Kidney (tissue), 14 donors: ENCODE data around the gene ZNF865. TPM values are rescaled to one million over a fixed set of nuclear protein-coding genes. Genes with fewer than 3 reads are reported as not detected.

Experiments used
- DNase-seq, 5 donors: peaks; one replicate each; pipeline ENCODE4 v3.0.0-alpha.2; 2013 to 2020
- FAIRE-seq: peaks from 2 replicates; lab custom pipeline; 2012; peaks lifted over from hg19 to GRCh38; lab: Jason Lieb, UNC
- H3K27ac ChIP-seq, 2 donors: one replicate each; pipeline ENCODE4 v1.7.0; 2013; ENCODE audit warnings: low read depth in 2 of 2, low read length in 2 of 2, inconsistent platforms in 1 of 2
- H3K27me3 ChIP-seq: one replicate; pipeline ENCODE4 v1.7.1; 2013; ENCODE audit warnings: low read length, inconsistent platforms; ENCODE audit not compliant: control insufficient read depth, insufficient read depth
- H3K36me3 ChIP-seq, 3 donors: one replicate each; pipeline versions ENCODE4 v1.7.0 to v1.7.1; 2013; ENCODE audit warnings: low read length in 3 of 3, control low read depth in 1 of 3, inconsistent platforms in 1 of 3; ENCODE audit not compliant: insufficient read depth in 3 of 3, control insufficient read depth in 2 of 3
- H3K4me1 ChIP-seq, 3 donors: one replicate each; pipeline versions ENCODE4 v1.7.0 to v1.7.1; 2013; ENCODE audit warnings: low read length in 3 of 3, inconsistent platforms in 1 of 3, low read depth in 1 of 3; ENCODE audit not compliant: control insufficient read depth in 2 of 3, insufficient read depth in 2 of 3
- H3K4me3 ChIP-seq, 3 donors: one replicate each; pipeline versions ENCODE4 v1.7.0 to v1.8.1; 2013; ENCODE audit warnings: low read length in 3 of 3, control low read depth in 1 of 3, inconsistent platforms in 1 of 3
- H3K9ac ChIP-seq, 3 donors: one replicate each; pipeline versions ENCODE4 v1.7.0 to v1.7.1; 2013; ENCODE audit warnings: low read length in 3 of 3, control low read depth in 1 of 3, inconsistent platforms in 1 of 3
- H3K9me3 ChIP-seq, 3 donors: one replicate each; pipeline versions ENCODE4 v1.7.0 to v1.7.1; 2013; ENCODE audit warnings: low read length in 3 of 3, control low read depth in 1 of 3, inconsistent platforms in 1 of 3; ENCODE audit not compliant: control insufficient read depth in 2 of 3, insufficient read depth in 1 of 3
- intact Hi-C: fragments of 100-400 bp; cut with DNase I; formaldehyde crosslinking; loops from one replicate; pipeline ENCODE4 v1.11.1; 2022
- polyA plus RNA-seq: library from polyadenylated mRNA; stranded (reverse); fragments of 350-450 nt; fragmentation: Illumina TruSeq; extraction: RNeasy Lipid Tissue Mini Kit (QIAGEN cat#74804); gene quantifications from one replicate; pipeline ENCODE4 v1.2.3, GENCODE V29; 2014; ENCODE audit warnings: low read depth, low replicate concordance; ENCODE audit not compliant: insufficient read depth
- total RNA-seq: library from RNA; stranded (reverse); fragmentation: NEBNext Ultra II Directional; extraction: Animal tissue kit (Norgen Biotek cat#: 25700); gene quantifications from one replicate; pipeline ENCODE4 v1.2.1, GENCODE V29; 2021
- TF ChIP-seq, protein P1 (sequence below): IDR thresholded peaks from 3 replicates; pipeline ENCODE4 v1.5.1; 2012; ENCODE audit warnings: mild to moderate bottlenecking, moderate library complexity, borderline replicate concordance; ENCODE audit not compliant: insufficient read depth; ENCODE audit errors: extremely low read depth
- donor health status: control.
- donor health status: control.
- donor health status: control.
- donor health status: control.
- donor health status: control.
- donor health status: DM: yes; HTN: yes; CAD: no.
- donor health status: Normal renal cell carcinoma (clear cell type).

The ZNF865 gene
- total and polyA plus RNA-seq, 2 donors from 2014 or later, result 5.8 to 17.4 TPM

DNA sequence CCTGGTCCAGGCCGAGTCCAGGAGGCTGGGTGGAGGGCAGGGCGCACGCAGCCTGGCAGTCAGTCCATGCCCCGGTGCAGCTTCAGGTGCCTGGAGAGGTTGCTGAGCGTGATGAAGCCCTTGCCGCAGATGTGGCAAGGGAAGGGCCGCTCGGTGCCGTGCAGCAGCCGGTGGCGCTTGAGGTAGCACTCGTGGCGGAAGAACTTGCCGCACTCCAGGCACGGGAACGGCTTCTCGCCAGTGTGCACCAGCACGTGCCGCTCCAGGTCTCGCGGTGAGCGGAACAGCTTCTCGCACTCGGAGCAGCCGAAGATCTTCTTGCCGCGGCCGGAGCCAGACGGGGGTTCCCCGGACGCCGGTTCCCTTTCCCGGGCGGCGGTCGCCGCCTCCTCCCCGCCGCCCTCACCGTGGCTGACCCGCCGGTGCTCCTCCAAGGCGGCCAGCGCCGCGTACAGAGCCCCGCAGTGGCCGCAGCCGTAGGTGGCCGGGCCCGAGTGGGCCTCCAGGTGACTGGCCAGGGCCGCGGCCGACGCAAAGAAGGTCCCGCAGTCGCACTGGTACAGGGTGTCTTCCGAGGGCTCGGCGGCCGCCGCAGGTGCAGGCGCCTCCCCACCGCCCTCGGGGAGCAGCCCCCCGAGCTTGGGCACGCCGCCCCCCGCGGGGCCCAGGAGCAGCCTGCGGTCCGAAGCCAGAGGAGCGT, 12.9 kb upstream of the ZNF865 start:
- TF ChIP-seq, protein P1, sequence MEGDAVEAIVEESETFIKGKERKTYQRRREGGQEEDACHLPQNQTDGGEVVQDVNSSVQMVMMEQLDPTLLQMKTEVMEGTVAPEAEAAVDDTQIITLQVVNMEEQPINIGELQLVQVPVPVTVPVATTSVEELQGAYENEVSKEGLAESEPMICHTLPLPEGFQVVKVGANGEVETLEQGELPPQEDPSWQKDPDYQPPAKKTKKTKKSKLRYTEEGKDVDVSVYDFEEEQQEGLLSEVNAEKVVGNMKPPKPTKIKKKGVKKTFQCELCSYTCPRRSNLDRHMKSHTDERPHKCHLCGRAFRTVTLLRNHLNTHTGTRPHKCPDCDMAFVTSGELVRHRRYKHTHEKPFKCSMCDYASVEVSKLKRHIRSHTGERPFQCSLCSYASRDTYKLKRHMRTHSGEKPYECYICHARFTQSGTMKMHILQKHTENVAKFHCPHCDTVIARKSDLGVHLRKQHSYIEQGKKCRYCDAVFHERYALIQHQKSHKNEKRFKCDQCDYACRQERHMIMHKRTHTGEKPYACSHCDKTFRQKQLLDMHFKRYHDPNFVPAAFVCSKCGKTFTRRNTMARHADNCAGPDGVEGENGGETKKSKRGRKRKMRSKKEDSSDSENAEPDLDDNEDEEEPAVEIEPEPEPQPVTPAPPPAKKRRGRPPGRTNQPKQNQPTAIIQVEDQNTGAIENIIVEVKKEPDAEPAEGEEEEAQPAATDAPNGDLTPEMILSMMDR, result no peak
- H3K9ac ChIP-seq, result no peak overlapping the region
- FAIRE-seq, result no peak
- DNase-seq, result no peak
- H3K36me3 ChIP-seq, result peaks cover 0 to 10% (median 3%) of the 10 kb centered on the region in 3 donors
- H3K9me3 ChIP-seq, result no peaks in the 10 kb centered on the region
- H3K27me3 ChIP-seq, result no peaks in the 10 kb centered on the region
- H3K4me3 ChIP-seq, result no peak overlapping the region
- no peaks in the 10 kb centered on the region for H3K4me1 ChIP-seq
- intact Hi-C loops, result no loop called here
- H3K27ac ChIP-seq, result no peak overlapping the region

DNA sequence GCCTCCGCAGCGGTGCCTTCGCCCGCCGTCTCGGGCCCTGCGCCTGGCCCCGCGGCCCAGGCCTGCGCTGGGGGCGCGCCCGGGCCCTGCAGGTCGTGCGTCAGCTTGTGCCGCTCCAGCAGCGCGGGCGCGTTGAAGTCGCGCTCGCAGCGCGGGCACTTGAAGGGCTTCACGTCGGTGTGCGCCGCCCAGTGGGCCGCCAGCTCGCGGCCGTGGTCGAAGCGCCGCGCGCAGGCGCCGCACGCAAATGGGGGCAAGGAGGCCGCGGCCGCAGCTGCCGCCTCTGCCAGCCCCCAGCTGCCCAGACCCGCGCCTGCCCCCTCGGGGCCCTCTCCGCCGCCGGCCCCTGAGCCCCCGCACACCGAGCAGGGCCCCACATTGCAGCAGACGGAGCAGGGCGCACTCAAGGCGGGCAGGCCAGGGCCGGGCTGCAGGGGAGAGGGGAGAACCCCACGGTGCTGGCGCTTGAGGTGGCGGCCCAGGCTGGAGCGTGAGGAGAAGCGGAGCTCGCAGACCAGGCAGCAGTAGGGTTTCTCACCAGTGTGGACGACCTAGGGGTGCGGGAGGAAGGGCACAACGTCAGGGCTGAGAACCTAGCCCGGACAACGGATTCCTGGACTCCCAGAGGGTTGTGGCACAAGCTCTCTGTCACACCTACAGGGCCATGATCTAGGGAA, 12.2 kb upstream of the ZNF865 start:
- intact Hi-C loops, result no loop called here
- Histone ChIP-seq H3K27ac (no peak overlapping the region), H3K4me1 (no peaks in the 10 kb centered on the region), H3K36me3 (peaks cover 0 to 10% (median 3%) of the 10 kb centered on the region in 3 donors), H3K4me3 (no peak overlapping the region), H3K9me3 (no peaks in the 10 kb centered on the region), H3K27me3 (no peaks in the 10 kb centered on the region), H3K9ac (no peak overlapping the region)
- no peak for FAIRE-seq
- DNase-seq, result no peak
- TF ChIP-seq, protein P1, result no peak

DNA sequence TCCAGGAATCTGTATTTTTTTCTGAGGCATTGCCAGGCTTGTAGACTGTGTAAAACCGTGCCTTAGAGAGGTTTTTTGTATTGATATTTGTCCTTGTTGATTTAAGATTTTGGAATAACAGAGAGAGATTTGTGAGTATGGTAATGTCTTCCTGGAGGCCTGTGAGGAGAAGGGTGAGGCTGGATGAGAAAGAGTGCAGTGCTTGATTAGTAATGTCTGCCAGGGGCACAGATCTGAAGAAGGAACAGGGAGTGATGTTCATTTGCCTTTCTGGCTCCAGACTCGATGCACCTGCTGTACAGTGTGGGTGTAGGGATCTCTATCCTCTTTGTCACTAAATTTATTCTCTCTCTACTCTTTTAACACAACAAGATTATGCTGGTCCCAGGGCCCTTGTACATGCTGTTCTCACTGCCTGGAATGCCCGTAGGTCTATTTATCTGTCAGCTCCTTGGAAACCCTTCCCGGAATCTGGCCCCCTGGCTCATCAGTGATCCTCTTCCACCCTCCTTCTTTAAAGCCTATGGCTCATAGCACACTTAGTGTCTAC, 10.4 kb upstream of the ZNF865 start:
- TF ChIP-seq, protein P1, result no peak
- H3K36me3 ChIP-seq, result peaks cover 0 to 10% (median 3%) of the 10 kb centered on the region in 3 donors
- no peak overlapping the region for H3K9ac ChIP-seq
- no peak for FAIRE-seq
- H3K4me1 ChIP-seq, result no peaks in the 10 kb centered on the region
- H3K4me3 ChIP-seq, result no peak overlapping the region
- intact Hi-C loops, result no loop called here
- no peak for DNase-seq
- no peaks in the 10 kb centered on the region for H3K27me3 ChIP-seq
- no peak overlapping the region for H3K27ac ChIP-seq
- no peaks in the 10 kb centered on the region for H3K9me3 ChIP-seq
